Body of pancreas (tissue), 4 donors: Measurements from ENCODE around the gene SLC35D2. TPM values are rescaled to one million over a fixed set of nuclear protein-coding genes. Genes with fewer than 3 reads are reported as not detected.

Source experiments
- ATAC-seq: fragments of 150-250 bp; one replicate; pipeline ENCODE4 v1.9.1; 2016
- DNase-seq, 4 donors: peaks; one replicate each; pipeline ENCODE4 v3.0.0-alpha.2; 2019
- H3K27ac ChIP-seq, 4 donors: fragments of 200-600 bp; sonication (generic); 1 replicate in 3 of 4; 2 replicates in 1 of 4; pipeline versions ENCODE4 v1.5.1 to v1.6.1; 2016 to 2019; ENCODE audit warnings: mild to moderate bottlenecking in 1 of 4, mixed read lengths in 1 of 4, moderate library complexity in 1 of 4
- H3K27me3 ChIP-seq, 2 donors: fragments of 200-600 bp; sonication (generic); one replicate each; pipeline ENCODE4 v1.6.0; 2016; ENCODE audit warnings: mild to moderate bottlenecking in 1 of 2
- H3K36me3 ChIP-seq, 2 donors: fragments of 200-600 bp; sonication (generic); replicated peaks in 1 of 2; 2 replicates each; pipeline ENCODE4 v1.5.1; 2016; ENCODE audit warnings: low read depth in 2 of 2; ENCODE audit not compliant: insufficient read depth in 1 of 2
- H3K4me1 ChIP-seq: fragments of 200-600 bp; sonication (generic); one replicate; pipeline ENCODE4 v1.6.0; 2016
- H3K4me3 ChIP-seq, 2 donors: fragments of 200-600 bp; sonication (generic); 1 replicate in 1 of 2; 2 replicates in 1 of 2; pipeline ENCODE4 v1.5.1; 2016 to 2019
- H3K9me3 ChIP-seq, 3 donors: fragments of 200-600 bp; sonication (generic); 1 replicate in 2 of 3; 2 replicates in 1 of 3; pipeline ENCODE4 v1.5.1; 2016
- POLR2A ChIP-seq, 3 donors: fragments of 450-650 bp; IDR thresholded peaks; one replicate each; pipeline ENCODE4 v1.6.1; 2016; ENCODE audit warnings: antibody characterized with exemption in 3 of 3, mild to moderate bottlenecking in 2 of 3
- WGBS, 2 donors: methylation state at CpG; one replicate each; pipeline ENCODE4 v1.1.5; 2017; 5-methylcytosine and 5-hydroxymethylcytosine counted together
- intact Hi-C: fragments of 100-400 bp; cut with DNase I; formaldehyde crosslinking; loops from one replicate; pipeline ENCODE4 v1.15.1; 2023
- total RNA-seq, 2 donors: library from RNA; depleted of rRNA; stranded (reverse); fragments of >200 nt; gene quantifications; one replicate each; pipeline ENCODE4 v1.1.0, GENCODE V29; 2016
- TF ChIP-seq, protein P1 (sequence below), 7 experiments: fragments of 450-650 bp in 4 of 7; fragments of 200-600 bp in 3 of 7; sonication (generic) in 3 of 7; IDR thresholded peaks; one replicate each; pipeline ENCODE4 v1.5.1; 2016 to 2019; ENCODE audit warnings: antibody characterized with exemption in 7 of 7

SLC35D2 gene
- total RNA-seq, 2 donors from 2014 or later: 21.5 to 25.1 TPM

DNA sequence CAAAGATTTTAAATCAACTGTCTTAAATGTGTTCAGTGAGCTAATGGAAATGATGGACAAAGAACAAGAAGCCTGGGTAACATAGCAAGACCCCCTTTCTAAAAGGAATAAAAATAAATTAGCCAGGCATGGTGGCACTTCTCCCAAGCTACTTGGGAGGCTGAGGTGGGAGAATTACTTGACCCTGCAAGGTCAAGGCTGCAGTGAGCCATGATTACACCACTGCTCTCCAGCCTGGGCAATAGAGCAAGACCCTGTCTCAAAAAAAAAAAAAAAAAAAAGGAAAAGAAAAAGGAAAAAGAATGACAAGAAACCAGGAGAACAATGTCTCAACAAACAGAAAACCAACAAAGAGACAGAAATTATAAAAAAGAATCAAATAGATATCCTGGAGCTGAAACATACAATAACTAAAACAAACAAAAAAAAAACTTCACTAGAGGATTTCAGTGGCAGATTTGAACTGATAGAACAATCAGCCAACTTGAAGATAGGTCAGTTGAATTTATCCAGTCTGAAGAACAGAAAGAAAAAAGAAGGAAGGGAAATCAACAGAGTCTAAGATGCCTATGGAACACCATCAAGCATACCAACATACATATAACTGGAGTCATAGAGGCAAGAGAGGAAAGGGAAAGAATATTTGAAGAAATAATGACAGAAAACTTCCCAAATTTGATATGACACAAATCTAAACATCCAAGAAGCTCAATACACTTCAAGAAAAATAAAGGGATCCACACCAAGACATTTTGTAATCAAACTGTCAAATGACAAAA, 16.8 kb upstream of the SLC35D2 start:
- TF ChIP-seq, protein P1, sequence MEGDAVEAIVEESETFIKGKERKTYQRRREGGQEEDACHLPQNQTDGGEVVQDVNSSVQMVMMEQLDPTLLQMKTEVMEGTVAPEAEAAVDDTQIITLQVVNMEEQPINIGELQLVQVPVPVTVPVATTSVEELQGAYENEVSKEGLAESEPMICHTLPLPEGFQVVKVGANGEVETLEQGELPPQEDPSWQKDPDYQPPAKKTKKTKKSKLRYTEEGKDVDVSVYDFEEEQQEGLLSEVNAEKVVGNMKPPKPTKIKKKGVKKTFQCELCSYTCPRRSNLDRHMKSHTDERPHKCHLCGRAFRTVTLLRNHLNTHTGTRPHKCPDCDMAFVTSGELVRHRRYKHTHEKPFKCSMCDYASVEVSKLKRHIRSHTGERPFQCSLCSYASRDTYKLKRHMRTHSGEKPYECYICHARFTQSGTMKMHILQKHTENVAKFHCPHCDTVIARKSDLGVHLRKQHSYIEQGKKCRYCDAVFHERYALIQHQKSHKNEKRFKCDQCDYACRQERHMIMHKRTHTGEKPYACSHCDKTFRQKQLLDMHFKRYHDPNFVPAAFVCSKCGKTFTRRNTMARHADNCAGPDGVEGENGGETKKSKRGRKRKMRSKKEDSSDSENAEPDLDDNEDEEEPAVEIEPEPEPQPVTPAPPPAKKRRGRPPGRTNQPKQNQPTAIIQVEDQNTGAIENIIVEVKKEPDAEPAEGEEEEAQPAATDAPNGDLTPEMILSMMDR (IDR thresholded peaks at IDR 0.05): no peak
- H3K9me3 ChIP-seq: no peaks in the 10 kb centered on the region

DNA sequence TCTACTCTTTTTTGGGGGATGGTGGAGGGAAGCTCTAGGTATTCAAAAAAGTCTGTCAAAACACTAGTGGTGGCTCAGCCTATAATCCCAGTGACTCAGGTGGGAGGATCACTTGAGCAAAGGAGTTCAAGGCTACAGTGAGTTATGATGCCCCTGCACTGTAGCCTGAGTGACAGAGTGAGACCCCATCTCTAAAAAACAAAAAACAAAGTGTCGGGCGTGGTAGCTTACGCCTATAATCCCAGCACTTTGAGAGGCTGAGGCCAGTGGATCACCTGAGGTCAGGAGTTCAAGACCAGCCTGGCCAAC, 15.8 kb upstream of the SLC35D2 start:
- WGBS, 2 donors: 84 to 90% methylated on average over 3 of the region's 3 CpGs
- Histone ChIP-seq H3K27me3 (no peaks in the 10 kb centered on the region), H3K27ac (no peak overlapping the region), H3K4me3 (no peak overlapping the region), H3K9me3 (no peaks in the 10 kb centered on the region), H3K36me3 (no peaks in the 10 kb centered on the region), H3K4me1 (no peaks in the 10 kb centered on the region)
- no peak for ATAC-seq
- no peak for DNase-seq
- intact Hi-C loops: no loop called here
- TF ChIP-seq, protein P1 (IDR thresholded peaks at IDR 0.05): no peak
- TF ChIP-seq POLR2A (IDR thresholded peaks at IDR 0.05): no peak

More for the DNA sequence above, 16.8 kb upstream of the SLC35D2 start:
- Histone ChIP-seq H3K4me1 (no peaks in the 10 kb centered on the region), H3K36me3 (no peaks in the 10 kb centered on the region), H3K27me3 (no peaks in the 10 kb centered on the region), H3K4me3 (no peak overlapping the region), H3K27ac (no peak overlapping the region)
- ATAC-seq: no peak
- intact Hi-C loops: no loop called here
- no peak for DNase-seq

DNA sequence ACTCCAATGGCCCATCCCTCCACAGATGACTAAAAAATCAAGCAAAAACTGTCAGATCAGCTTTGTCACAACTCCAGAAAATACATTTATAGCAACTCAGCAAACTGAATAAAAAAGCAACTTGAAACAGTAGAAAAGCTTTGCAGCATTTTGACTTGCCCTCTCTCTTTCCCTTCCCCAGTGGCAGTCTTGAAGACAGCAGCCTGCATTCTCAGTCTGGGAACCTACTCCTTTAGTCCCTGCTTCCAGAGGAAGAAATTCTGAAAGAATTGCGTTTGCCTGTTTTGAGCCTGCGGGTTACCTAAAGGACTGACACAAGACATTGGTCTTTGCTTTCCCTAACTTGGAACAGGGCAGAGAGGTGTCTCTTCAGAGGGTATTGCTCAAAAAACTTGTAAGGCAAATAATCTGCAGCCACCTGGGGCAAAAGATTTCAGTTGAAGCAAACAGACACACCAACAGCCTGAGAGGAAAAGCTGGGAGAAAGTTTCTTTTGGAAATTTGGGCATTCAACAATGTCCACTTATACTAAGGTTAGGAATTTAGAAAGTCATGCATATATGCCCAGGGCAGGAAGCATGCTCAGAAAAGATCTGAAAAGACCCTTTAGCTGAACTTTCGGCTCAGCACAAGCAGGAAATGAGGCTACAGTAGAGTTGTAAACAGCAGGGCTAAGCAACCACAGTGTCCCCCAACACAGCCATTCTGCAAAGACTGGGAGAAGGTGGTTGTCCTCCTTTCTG, 15.2 kb upstream of the SLC35D2 start:
- WGBS, 2 donors: 74% methylated on average over 3 of the region's 3 CpGs
- H3K36me3 ChIP-seq: no peaks in the 10 kb centered on the region
- H3K9me3 ChIP-seq: no peaks in the 10 kb centered on the region
- H3K4me3 ChIP-seq: no peak overlapping the region
- no peaks in the 10 kb centered on the region for H3K27me3 ChIP-seq
- ATAC-seq (no peak), DNase-seq (no peak)
- H3K4me1 ChIP-seq: no peaks in the 10 kb centered on the region
- TF ChIP-seq, protein P1 (IDR thresholded peaks at IDR 0.05): no peak
- TF ChIP-seq POLR2A (IDR thresholded peaks at IDR 0.05): no peak
- H3K27ac ChIP-seq: no peak overlapping the region
- intact Hi-C loops: no loop called here

DNA sequence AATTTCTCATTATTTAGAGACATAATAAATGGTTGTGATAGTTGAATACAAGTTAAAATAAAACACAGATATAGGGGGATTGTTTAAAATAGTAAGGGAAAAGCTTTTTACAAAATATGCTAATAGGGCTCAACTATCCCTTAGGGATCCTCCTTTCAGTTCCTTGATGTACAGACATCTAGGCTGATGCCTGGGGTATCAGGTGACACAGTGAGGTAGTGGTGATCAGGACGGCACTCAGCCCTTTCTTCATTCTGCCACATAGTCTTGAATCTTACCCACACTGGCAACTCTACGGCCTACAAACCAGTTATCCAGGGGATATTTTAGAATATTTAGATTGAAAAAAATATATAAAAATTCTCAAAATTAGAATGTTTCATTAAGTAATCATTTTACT, 12.5 kb upstream of the SLC35D2 start:
- intact Hi-C loops: no loop called here
- no peaks in the 10 kb centered on the region for H3K9me3 ChIP-seq
- H3K4me3 ChIP-seq: no peak overlapping the region
- H3K4me1 ChIP-seq: peaks cover 10% of the 10 kb centered on the region
- no peak for ATAC-seq
- DNase-seq: no peak
- 87 to 88% methylated on average over 2 of the region's 2 CpGs for WGBS, 2 donors
- TF ChIP-seq, protein P1 (IDR thresholded peaks at IDR 0.05): no peak
- no peak for TF ChIP-seq POLR2A (IDR thresholded peaks at IDR 0.05)
- H3K36me3 ChIP-seq: no peaks in the 10 kb centered on the region
- H3K27ac ChIP-seq: no peak overlapping the region
- no peaks in the 10 kb centered on the region for H3K27me3 ChIP-seq
